Prostate gland (tissue), 2 donors: Measurements from ENCODE around the gene NOTCH1. TPM values are rescaled to one million over a fixed set of nuclear protein-coding genes. Genes with fewer than 3 reads are reported as not detected.
"Not testable (repeated sequence)": the region's sequence is repeated elsewhere in the genome, so short reads cannot be mapped to it uniquely, and the experiment has no call there.

Experiments
- DNase-seq: peaks from one replicate; pipeline ENCODE4 v3.0.0-alpha.2; 2019; ENCODE audit warnings: low spot score
- H3K27ac ChIP-seq, 2 donors: fragments of 200-600 bp; sonication (generic); 2 replicates each; pipeline ENCODE4 v1.5.1; 2017 to 2019
- H3K27me3 ChIP-seq: fragments of 200-600 bp; sonication (generic); replicated peaks from 2 replicates; pipeline ENCODE4 v1.5.1; 2019; ENCODE audit not compliant: insufficient read depth
- H3K36me3 ChIP-seq, 2 donors: fragments of 200-600 bp; sonication (generic); 1 replicate in 1 of 2; 2 replicates in 1 of 2; pipeline versions ENCODE4 v1.5.1 to v1.8.1; 2017 to 2019
- H3K4me1 ChIP-seq: fragments of 200-600 bp; sonication (generic); replicated peaks from 2 replicates; pipeline ENCODE4 v1.5.1; 2019
- H3K4me3 ChIP-seq, 2 donors: fragments of 200-600 bp; sonication (generic); 2 replicates each; pipeline ENCODE4 v1.5.1; 2017 to 2019
- H3K9me3 ChIP-seq: fragments of 200-600 bp; sonication (generic); 2 replicates; pipeline ENCODE4 v1.5.1; 2017
- CTCF ChIP-seq, 4 experiments: fragments of 200-600 bp in 2 of 4; fragments of 450-650 bp in 2 of 4; sonication (generic) in 2 of 4; IDR thresholded peaks; 1 replicate in 3 of 4; 2 replicates in 1 of 4; pipeline ENCODE4 v1.5.1; 2016 to 2019; ENCODE audit warnings: antibody characterized with exemption in 4 of 4, mild to moderate bottlenecking in 2 of 4, moderate library complexity in 2 of 4
- POLR2A ChIP-seq: fragments of 450-650 bp; IDR thresholded peaks from one replicate; pipeline ENCODE4 v1.6.1; 2016; ENCODE audit warnings: antibody characterized with exemption, mild to moderate bottlenecking
- POLR2AphosphoS5 ChIP-seq: sonication (generic); formaldehyde crosslinking; IDR thresholded peaks from one replicate; pipeline ENCODE4 v1.6.1; 2017; ENCODE audit warnings: antibody characterized with exemption
- WGBS: methylation state at CpG from one replicate; pipeline ENCODE4 v1.1.5; 2018; 5-methylcytosine and 5-hydroxymethylcytosine counted together
- intact Hi-C: fragments of 100-400 bp; cut with DNase I; formaldehyde crosslinking; loops from one replicate; pipeline ENCODE4 v1.14.2; 2022
- total RNA-seq, 2 donors: library from RNA; depleted of rRNA; stranded (reverse); fragments of >200 nt; gene quantifications; one replicate each; pipeline ENCODE4 v1.1.0, GENCODE V29; 2016

NOTCH1 gene
- total RNA-seq, 2 donors from 2014 or later, result 38.0 to 63.3 TPM

GRCh38 chr9:136563646-136564325 is 17.9 kb upstream of the NOTCH1 start:
- WGBS, result 80% methylated on average over 19 of the region's 19 CpGs
- no peak for TF ChIP-seq CTCF (IDR thresholded peaks at IDR 0.05)
- no peak for DNase-seq
- Histone ChIP-seq H3K4me1 (peaks cover 7% of the 10 kb centered on the region), H3K9me3 (no peaks in the 10 kb centered on the region), H3K27me3 (no peaks in the 10 kb centered on the region), H3K36me3 (no peaks in the 10 kb centered on the region), H3K4me3 (no peak overlapping the region), H3K27ac (no peak overlapping the region)
- intact Hi-C loops, result no loop called here

- TF ChIP-seq POLR2AphosphoS5, result no peak
- no peak for TF ChIP-seq CTCF (IDR thresholded peaks at IDR 0.05)
- no peak for TF ChIP-seq POLR2A
- Histone ChIP-seq H3K4me3 (no peak overlapping the region), H3K27me3 (no peaks in the 10 kb centered on the region), H3K9me3 (no peaks in the 10 kb centered on the region), H3K27ac (no peak overlapping the region), H3K4me1 (peaks cover 4% of the 10 kb centered on the region), H3K36me3 (no peaks in the 10 kb centered on the region)
- intact Hi-C loops, result no loop called here
- WGBS, result 90% methylated on average over 15 of the region's 24 CpGs
- no peak for DNase-seq
These were observed 17.1 kb upstream of the NOTCH1 start for GRCh38 chr9:136562746-136563495.

- TF ChIP-seq POLR2A (no peak), CTCF (IDR thresholded peaks at IDR 0.05) (no peak), POLR2AphosphoS5 (no peak)
- H3K4me3 ChIP-seq, result no peak overlapping the region
- H3K36me3 ChIP-seq, result no peaks in the 10 kb centered on the region
- H3K27ac ChIP-seq, result no peak overlapping the region
- H3K4me1 ChIP-seq, result no peaks in the 10 kb centered on the region
- no peaks in the 10 kb centered on the region for H3K9me3 ChIP-seq
- intact Hi-C loops, result no loop called here
- 84% methylated on average over 14 of the region's 23 CpGs for WGBS
- no peak for DNase-seq
- H3K27me3 ChIP-seq, result no peaks in the 10 kb centered on the region
These were observed 15.9 kb upstream of the NOTCH1 start for GRCh38 chr9:136561779-136562178.

- Histone ChIP-seq H3K36me3 (no peaks in the 10 kb centered on the region), H3K4me3 (no peak overlapping the region), H3K27me3 (no peaks in the 10 kb centered on the region), H3K4me1 (no peaks in the 10 kb centered on the region), H3K9me3 (no peaks in the 10 kb centered on the region), H3K27ac (no peak overlapping the region)
- intact Hi-C loops, result no loop called here
- 95% methylated on average over 3 of the region's 3 CpGs for WGBS
- DNase-seq, result no peak
- TF ChIP-seq POLR2A, result no peak
- no peak for TF ChIP-seq CTCF (IDR thresholded peaks at IDR 0.05)
- no peak for TF ChIP-seq POLR2AphosphoS5
These were observed 14.7 kb upstream of the NOTCH1 start for GRCh38 chr9:136560586-136560985.

GRCh38 chr9:136559371-136559770 is 13.5 kb upstream of the NOTCH1 start:
- H3K27ac ChIP-seq, H3K9me3 ChIP-seq, intact Hi-C loops, H3K36me3 ChIP-seq, H3K4me1 ChIP-seq, H3K4me3 ChIP-seq, H3K27me3 ChIP-seq, DNase-seq: not testable (repeated sequence)
- WGBS, result 97% methylated on average over 2 of the region's 2 CpGs

GRCh38 chr9:136558846-136559245 is 13.0 kb upstream of the NOTCH1 start:
- 92% methylated on average over 5 of the region's 5 CpGs for WGBS
- H3K27ac ChIP-seq, H3K4me3 ChIP-seq, H3K27me3 ChIP-seq, H3K4me1 ChIP-seq, H3K36me3 ChIP-seq, H3K9me3 ChIP-seq, intact Hi-C loops, DNase-seq: not testable (repeated sequence)
